ENCODE results near the gene DDX50. TPM values are rescaled to one million over a fixed set of nuclear protein-coding genes. Genes with fewer than 3 reads are reported as not detected.
"Not testable (repeated sequence)": the region's sequence is repeated elsewhere in the genome, so short reads cannot be mapped to it uniquely, and the experiment has no call there.

DDX50 gene
- total and polyA plus RNA-seq, 7 donors, result 18.6 to 27.5 (median 22.6) TPM

DNA sequence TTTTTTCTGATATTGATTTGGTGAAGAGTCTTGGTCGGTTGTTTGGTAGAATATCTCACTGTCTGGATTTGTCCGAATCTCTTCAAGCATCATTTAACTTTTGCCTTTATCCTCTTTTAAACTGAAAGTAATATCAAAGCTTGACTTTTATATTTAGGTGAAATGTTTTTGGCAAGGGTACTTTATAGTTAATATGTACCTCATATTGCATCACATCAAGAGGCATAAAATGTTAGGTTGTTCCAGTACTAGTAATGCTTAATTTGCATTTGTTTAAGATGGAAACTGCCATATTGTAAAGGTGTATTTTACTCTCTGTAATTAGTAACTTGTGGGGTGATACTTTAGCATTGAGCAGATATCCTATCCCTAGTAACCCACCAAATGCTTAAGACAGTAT, 37.8 kb downstream of the DDX50 start:
- H3K36me3 ChIP-seq (ENCODE audit: insufficient read depth in 1 of 2, low read depth in 1 of 2), result peaks cover 10 to 92% of the 10 kb centered on the region in 2 donors
- WGBS, 3 donors, result 89 to 92% (median 89%) methylated on average over 2 of the region's 2 CpGs
- ATAC-seq (no peak), DNase-seq (no peak)
- H3K9me3 ChIP-seq, result no peaks in the 10 kb centered on the region
- TF ChIP-seq, protein P1, sequence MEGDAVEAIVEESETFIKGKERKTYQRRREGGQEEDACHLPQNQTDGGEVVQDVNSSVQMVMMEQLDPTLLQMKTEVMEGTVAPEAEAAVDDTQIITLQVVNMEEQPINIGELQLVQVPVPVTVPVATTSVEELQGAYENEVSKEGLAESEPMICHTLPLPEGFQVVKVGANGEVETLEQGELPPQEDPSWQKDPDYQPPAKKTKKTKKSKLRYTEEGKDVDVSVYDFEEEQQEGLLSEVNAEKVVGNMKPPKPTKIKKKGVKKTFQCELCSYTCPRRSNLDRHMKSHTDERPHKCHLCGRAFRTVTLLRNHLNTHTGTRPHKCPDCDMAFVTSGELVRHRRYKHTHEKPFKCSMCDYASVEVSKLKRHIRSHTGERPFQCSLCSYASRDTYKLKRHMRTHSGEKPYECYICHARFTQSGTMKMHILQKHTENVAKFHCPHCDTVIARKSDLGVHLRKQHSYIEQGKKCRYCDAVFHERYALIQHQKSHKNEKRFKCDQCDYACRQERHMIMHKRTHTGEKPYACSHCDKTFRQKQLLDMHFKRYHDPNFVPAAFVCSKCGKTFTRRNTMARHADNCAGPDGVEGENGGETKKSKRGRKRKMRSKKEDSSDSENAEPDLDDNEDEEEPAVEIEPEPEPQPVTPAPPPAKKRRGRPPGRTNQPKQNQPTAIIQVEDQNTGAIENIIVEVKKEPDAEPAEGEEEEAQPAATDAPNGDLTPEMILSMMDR (IDR thresholded peaks at IDR 0.05), result no peak
- peaks cover 6% of the 10 kb centered on the region for H3K4me1 ChIP-seq
- no peak overlapping the region for H3K4me3 ChIP-seq
- H3K27ac ChIP-seq, result no peak overlapping the region
- no peaks in the 10 kb centered on the region for H3K27me3 ChIP-seq (ENCODE audit: insufficient read depth in 3 of 3, low read length in 2 of 3)
- intact Hi-C loops (cut with DNase I), result no loop called here

GRCh38 chr10:68940917-68941316, 39.8 kb downstream of the DDX50 start:
- H3K4me1 ChIP-seq; H3K9me3 ChIP-seq; H3K4me3 ChIP-seq; H3K27me3 ChIP-seq (ENCODE audit: insufficient read depth in 3 of 3, low read length in 2 of 3); ATAC-seq; H3K27ac ChIP-seq; intact Hi-C loops (cut with DNase I); DNase-seq: not testable (repeated sequence)
- H3K36me3 ChIP-seq (ENCODE audit: insufficient read depth in 1 of 2, low read depth in 1 of 2), result peaks cover 13 to 92% of the 10 kb centered on the region in 2 donors

DNA sequence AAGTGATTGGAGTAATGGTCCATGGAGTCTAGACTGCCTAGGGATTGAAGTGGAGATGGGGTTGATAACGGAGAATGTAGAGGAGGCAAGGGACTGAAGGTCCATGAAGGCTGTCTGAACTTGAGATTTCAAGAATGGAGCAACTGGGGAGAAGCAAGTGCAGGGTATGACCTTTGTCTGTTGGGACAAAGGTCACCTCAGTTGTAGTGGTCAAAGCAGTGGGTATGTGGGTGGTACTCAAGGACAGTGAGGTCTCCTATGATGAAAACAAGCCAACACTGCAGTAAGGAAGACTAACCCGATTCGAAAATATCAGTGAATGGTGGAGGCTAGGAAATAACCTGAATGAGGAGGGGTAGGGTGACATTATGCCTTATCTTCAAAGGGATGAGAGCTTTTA, 49.5 kb downstream of the DDX50 start:
- TF ChIP-seq, protein P1 (IDR thresholded peaks at IDR 0.05), result no peak
- 91 to 94% (median 94%) methylated on average over 3 of the region's 3 CpGs for WGBS, 3 donors
- Histone ChIP-seq H3K9me3 (no peaks in the 10 kb centered on the region), H3K27me3 (ENCODE audit: insufficient read depth in 3 of 3, low read length in 2 of 3) (no peaks in the 10 kb centered on the region), H3K4me3 (no peak overlapping the region), H3K4me1 (peaks cover 6% of the 10 kb centered on the region), H3K27ac (no peak overlapping the region), H3K36me3 (ENCODE audit: insufficient read depth in 1 of 2, low read depth in 1 of 2) (peaks cover under 1 to 65% of the 10 kb centered on the region in 2 donors)
- ATAC-seq (no peak), DNase-seq (no peak)
- intact Hi-C loops (cut with DNase I), result loop anchor here in 1 of 2 donors (5.0 kb wide), 1 partner anchor 37 kb away; the partner anchor contains the start of gene KIFBP

- peak overlapping the region; percentile 99 for H3K4me3 ChIP-seq
- no peaks in the 10 kb centered on the region for H3K27me3 ChIP-seq (ENCODE audit: insufficient read depth in 3 of 3, low read length in 2 of 3)
- DNase-seq (no peak), ATAC-seq (no peak)
- no peak overlapping the region for H3K27ac ChIP-seq
- WGBS, 3 donors, result 89 to 94% (median 92%) methylated on average over 12 of the region's 12 CpGs
- intact Hi-C loops (cut with DNase I), result loop anchor here in 1 of 2 donors (5.0 kb wide), 1 partner anchor 32 kb away; the partner anchor contains the start of gene KIFBP
- H3K4me1 ChIP-seq, result peaks cover 23% of the 10 kb centered on the region
- no peaks in the 10 kb centered on the region for H3K9me3 ChIP-seq
- TF ChIP-seq, protein P1 (IDR thresholded peaks at IDR 0.05), result no peak
- H3K36me3 ChIP-seq (ENCODE audit: insufficient read depth in 1 of 2, low read depth in 1 of 2), result peaks cover 0 to 34% of the 10 kb centered on the region in 2 donors
Measured at GRCh38 chr10:68954904-68955303, 53.8 kb downstream of the DDX50 start.

- Histone ChIP-seq H3K9me3 (no peaks in the 10 kb centered on the region), H3K4me3 (peak overlapping the region; percentile 99), H3K27me3 (ENCODE audit: insufficient read depth in 3 of 3, low read length in 2 of 3) (no peaks in the 10 kb centered on the region), H3K27ac (peak overlapping the region; percentile 99), H3K36me3 (ENCODE audit: insufficient read depth in 1 of 2, low read depth in 1 of 2) (peaks cover 0 to 34% of the 10 kb centered on the region in 2 donors), H3K4me1 (peaks cover 23% of the 10 kb centered on the region)
- no peak for DNase-seq
- ATAC-seq, result peak in 1 of 4 donors; percentile 4
- WGBS, 3 donors, result 4 to 6% (median 5%) methylated on average over 16 of the region's 16 CpGs
- TF ChIP-seq, protein P1 (IDR thresholded peaks at IDR 0.05), result no peak
- intact Hi-C loops (cut with DNase I), result no loop called here
Measured at GRCh38 chr10:68955355-68955831, 54.3 kb downstream of the DDX50 start.

Data from psoas muscle (tissue), 8 donors.